ENCODE results near the gene ZNF860.
A peak's percentile ranks its signal among the peaks of the same experiment; 100 is the strongest.

The ZNF860 gene

DNA sequence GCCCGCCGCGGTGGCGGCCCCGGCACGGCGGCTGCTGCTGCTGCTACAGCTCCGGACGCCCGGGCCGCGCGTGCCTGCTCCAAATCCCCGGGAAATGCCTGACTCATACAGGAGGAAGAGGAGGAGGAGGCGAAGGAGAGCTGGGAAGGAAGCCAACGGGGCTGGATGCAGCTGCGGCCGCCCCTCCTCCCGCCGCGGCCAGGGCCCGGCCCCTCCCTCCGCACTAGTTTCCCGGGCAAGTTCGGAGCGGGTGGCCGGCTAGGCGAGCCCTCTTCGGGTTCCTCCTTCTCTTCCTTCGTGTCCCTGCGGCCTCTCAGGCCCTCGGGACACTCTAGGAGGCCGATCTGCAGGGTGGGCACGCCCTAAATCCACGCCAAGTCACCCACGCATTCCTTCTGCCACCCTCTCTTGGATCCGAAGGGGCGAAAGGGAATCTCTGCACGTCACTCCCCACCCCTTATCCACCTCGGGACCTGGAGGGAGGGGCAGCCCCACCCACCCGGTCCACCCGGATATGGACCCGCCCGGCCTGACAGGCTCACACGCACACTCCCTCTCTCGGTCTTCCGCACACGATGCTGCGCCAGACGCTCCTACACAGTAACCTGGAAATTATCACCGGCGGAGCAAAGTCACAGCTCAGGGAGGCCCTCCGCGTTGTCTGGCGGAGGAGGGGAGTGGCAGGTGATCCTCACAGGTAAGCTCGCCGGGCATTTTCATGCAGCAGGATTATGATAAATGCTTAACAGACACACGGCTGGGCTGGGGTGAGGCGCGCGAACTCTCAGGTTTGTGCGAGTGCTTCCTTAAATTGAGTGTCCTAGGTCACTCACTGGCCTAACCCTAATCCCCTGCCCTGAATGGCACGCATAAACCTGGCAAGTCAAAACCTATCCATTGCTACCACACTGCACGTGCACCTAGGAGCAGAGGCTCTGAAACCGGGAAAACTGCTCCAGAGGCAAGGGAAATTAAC is at the start of gene ZNF860, which contains the start of gene OSBPL10:
ZNF860 (plus strand) TSS at position 545 of the 976 bp plus-strand sequence. CDS start 7,330 bp downstream, outside the sequence.
OSBPL10 (minus strand) TSS at position 57 of the 976 bp plus-strand sequence. CDS start 83 bp downstream, outside the sequence.
- Histone ChIP-seq H3K4me3 (ENCODE audit: low read depth, low read length, poor library complexity, severe bottlenecking) (peak within 1 kb of the TSS; percentile 89), H3K9ac (ENCODE audit: low read length) (peak within 1 kb of the TSS; percentile 95), H3K79me2 (ENCODE audit: insufficient read depth, low read length) (peaks cover 30% of the 10 kb centered on the region; the same call in 1 of the 2 replicates), H3K4me2 (ENCODE audit: low read length) (peak within 1 kb of the TSS; percentile 68), H3K9me3 (ENCODE audit: low read length) (0 out of 2 replicates have a peak, but pooled peaks cover 3% of the 10 kb centered on the region), H3K9me2 (ENCODE audit: low read depth, low read length) (no peaks in the 10 kb centered on the region), H3K36me3 (ENCODE audit: insufficient read depth, low read length) (peaks cover 37% of the 10 kb centered on the region), H3K27me3 (ENCODE audit: insufficient read depth, low read length) (no peaks in the 10 kb centered on the region), H2AFZ (ENCODE audit: low read length) (no peak within 1 kb of the TSS), H3F3A (ENCODE audit: insufficient read depth, low read length) (peaks cover 4% of the 10 kb centered on the region; the same call in 1 of the 2 replicates), H4K20me1 (ENCODE audit: insufficient read depth, low read length) (no peaks in the 10 kb centered on the region), H3K4me1 (ENCODE audit: insufficient read depth, low read length, severe bottlenecking) (peaks cover 54% of the 10 kb centered on the region), H3K27ac (ENCODE audit: low read depth, low read length, poor library complexity, severe bottlenecking) (peak within 1 kb of the TSS; percentile 99)
- TF ChIP-seq, protein P1, sequence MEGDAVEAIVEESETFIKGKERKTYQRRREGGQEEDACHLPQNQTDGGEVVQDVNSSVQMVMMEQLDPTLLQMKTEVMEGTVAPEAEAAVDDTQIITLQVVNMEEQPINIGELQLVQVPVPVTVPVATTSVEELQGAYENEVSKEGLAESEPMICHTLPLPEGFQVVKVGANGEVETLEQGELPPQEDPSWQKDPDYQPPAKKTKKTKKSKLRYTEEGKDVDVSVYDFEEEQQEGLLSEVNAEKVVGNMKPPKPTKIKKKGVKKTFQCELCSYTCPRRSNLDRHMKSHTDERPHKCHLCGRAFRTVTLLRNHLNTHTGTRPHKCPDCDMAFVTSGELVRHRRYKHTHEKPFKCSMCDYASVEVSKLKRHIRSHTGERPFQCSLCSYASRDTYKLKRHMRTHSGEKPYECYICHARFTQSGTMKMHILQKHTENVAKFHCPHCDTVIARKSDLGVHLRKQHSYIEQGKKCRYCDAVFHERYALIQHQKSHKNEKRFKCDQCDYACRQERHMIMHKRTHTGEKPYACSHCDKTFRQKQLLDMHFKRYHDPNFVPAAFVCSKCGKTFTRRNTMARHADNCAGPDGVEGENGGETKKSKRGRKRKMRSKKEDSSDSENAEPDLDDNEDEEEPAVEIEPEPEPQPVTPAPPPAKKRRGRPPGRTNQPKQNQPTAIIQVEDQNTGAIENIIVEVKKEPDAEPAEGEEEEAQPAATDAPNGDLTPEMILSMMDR (IDR thresholded peaks at IDR 0.05; ENCODE audit: low read length): peak; percentile 6; the same call in 1 of the 2 replicates
- no peak for TF ChIP-seq EZH2 (IDR thresholded peaks at IDR 0.05; ENCODE audit: borderline replicate concordance, low read length)

- H3K36me3 ChIP-seq (ENCODE audit: insufficient read depth, low read length): no peaks in the 10 kb centered on the region
- H3K4me1 ChIP-seq (ENCODE audit: insufficient read depth, low read length, severe bottlenecking): peaks cover 95% of the 10 kb centered on the region
- H3K9me3 ChIP-seq (ENCODE audit: low read length): no peaks in the 10 kb centered on the region
- peak overlapping the region; percentile 58; the same call in 1 of the 2 replicates for H3K9ac ChIP-seq (ENCODE audit: low read length)
- H3K79me2 ChIP-seq (ENCODE audit: insufficient read depth, low read length): peaks cover 52% of the 10 kb centered on the region
- peak overlapping the region; percentile 64 for H3K4me2 ChIP-seq (ENCODE audit: low read length)
- TF ChIP-seq EZH2 (IDR thresholded peaks at IDR 0.05; ENCODE audit: borderline replicate concordance, low read length): no peak
- TF ChIP-seq, protein P1 (IDR thresholded peaks at IDR 0.05; ENCODE audit: low read length): no peak
- peaks cover 6% of the 10 kb centered on the region; the same call in 1 of the 2 replicates for H3F3A ChIP-seq (ENCODE audit: insufficient read depth, low read length)
- no peaks in the 10 kb centered on the region for H4K20me1 ChIP-seq (ENCODE audit: insufficient read depth, low read length)
- H3K27ac ChIP-seq (ENCODE audit: low read depth, low read length, poor library complexity, severe bottlenecking): peak overlapping the region; percentile 98
- no peaks in the 10 kb centered on the region for H3K27me3 ChIP-seq (ENCODE audit: insufficient read depth, low read length)
- H3K4me3 ChIP-seq (ENCODE audit: low read depth, low read length, poor library complexity, severe bottlenecking): peak overlapping the region; percentile 30
- no peak overlapping the region for H2AFZ ChIP-seq (ENCODE audit: low read length)
- H3K9me2 ChIP-seq (ENCODE audit: low read depth, low read length): no peaks in the 10 kb centered on the region
These were observed 48.6 kb upstream of the ZNF860 start for GRCh38 chr3:31932990-31933389.

GRCh38 chr3:31934018-31934417 is 47.5 kb upstream of the ZNF860 start:
- Histone ChIP-seq H3K4me2 (ENCODE audit: low read length) (peak overlapping the region; percentile 64), H4K20me1 (ENCODE audit: insufficient read depth, low read length) (no peaks in the 10 kb centered on the region), H3K4me1 (ENCODE audit: insufficient read depth, low read length, severe bottlenecking) (peaks cover 95% of the 10 kb centered on the region), H2AFZ (ENCODE audit: low read length) (no peak overlapping the region), H3K27ac (ENCODE audit: low read depth, low read length, poor library complexity, severe bottlenecking) (peak overlapping the region; percentile 98), H3K36me3 (ENCODE audit: insufficient read depth, low read length) (no peaks in the 10 kb centered on the region), H3K9me3 (ENCODE audit: low read length) (no peaks in the 10 kb centered on the region), H3K27me3 (ENCODE audit: insufficient read depth, low read length) (no peaks in the 10 kb centered on the region), H3K9me2 (ENCODE audit: low read depth, low read length) (no peaks in the 10 kb centered on the region), H3K4me3 (ENCODE audit: low read depth, low read length, poor library complexity, severe bottlenecking) (peak overlapping the region; percentile 30), H3K9ac (ENCODE audit: low read length) (peak overlapping the region; percentile 58), H3K79me2 (ENCODE audit: insufficient read depth, low read length) (peaks cover 49% of the 10 kb centered on the region), H3F3A (ENCODE audit: insufficient read depth, low read length) (peaks cover 6% of the 10 kb centered on the region; the same call in 1 of the 2 replicates)
- TF ChIP-seq EZH2 (IDR thresholded peaks at IDR 0.05; ENCODE audit: borderline replicate concordance, low read length): no peak
- TF ChIP-seq, protein P1 (IDR thresholded peaks at IDR 0.05; ENCODE audit: low read length): no peak

Measured in OCI-LY1 (cell line).